NCI-H1694 (cell line): Measurements from ENCODE around the gene TLDC2.
"Not testable (repeated sequence)": the region's sequence is repeated elsewhere in the genome, so short reads cannot be mapped to it uniquely, and the experiment has no call there.

Experiments
- DNase-seq: peaks from one replicate; lab custom pipeline; 2025; lab: John Stamatoyannopoulos, UW

TLDC2 gene

GRCh38 chr20:36916199-36916598 lies 40.3 kb downstream of the TLDC2 start:
- DNase-seq: no peak

GRCh38 chr20:36917240-36917639 lies 41.3 kb downstream of the TLDC2 start:
- no peak for DNase-seq

DNA sequence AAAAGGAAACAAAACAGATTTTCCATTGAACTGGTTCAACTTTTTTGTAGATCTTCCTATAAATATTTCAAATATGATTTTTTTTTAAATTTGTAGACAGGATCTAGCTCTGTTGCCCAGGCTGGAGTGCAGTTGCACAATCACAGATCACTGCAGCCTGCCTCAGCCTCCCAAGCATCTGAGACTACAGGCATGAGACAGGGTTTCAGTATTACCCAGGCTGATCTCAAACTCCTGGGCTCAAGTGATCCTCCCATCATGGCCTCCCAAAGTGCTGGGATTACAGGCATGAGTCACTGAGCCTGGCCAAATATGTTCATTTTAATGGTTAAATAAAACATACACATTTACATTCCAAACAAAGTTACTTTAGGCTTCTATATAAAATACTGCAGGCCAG lies 42.0 kb downstream of the TLDC2 start:
- DNase-seq: no peak

DNA sequence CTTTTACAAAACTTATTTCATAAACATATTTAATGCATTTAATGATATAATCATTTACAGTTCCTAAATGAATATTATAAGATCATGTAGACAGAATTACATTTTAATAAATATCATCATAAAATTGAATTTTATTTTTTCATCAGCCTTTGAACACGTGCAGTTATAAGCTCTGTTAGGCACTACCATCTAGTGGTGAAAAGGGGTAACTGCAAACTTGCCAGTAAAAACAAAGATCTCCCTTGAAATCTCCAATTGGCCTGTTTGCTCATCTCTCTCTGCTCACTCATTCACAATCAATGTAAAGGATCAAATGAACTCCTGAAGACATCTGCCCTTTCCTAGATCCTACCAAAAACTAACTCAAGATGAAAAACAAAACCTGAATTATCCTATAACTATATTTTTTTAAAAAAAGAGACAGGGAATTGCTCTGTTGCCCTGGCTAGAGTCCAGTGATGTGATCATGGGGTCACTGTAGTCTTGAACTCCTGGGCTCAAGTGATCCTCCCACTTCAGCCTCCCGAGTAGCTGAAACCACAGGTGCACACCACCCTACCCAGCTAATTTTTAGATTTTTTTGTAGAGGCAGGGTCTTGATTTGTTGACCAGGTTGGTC lies 43.9 kb downstream of the TLDC2 start:
- DNase-seq: peak; percentile 25

GRCh38 chr20:36920334-36920730 lies 44.4 kb downstream of the TLDC2 start:
- no peak for DNase-seq

DNA sequence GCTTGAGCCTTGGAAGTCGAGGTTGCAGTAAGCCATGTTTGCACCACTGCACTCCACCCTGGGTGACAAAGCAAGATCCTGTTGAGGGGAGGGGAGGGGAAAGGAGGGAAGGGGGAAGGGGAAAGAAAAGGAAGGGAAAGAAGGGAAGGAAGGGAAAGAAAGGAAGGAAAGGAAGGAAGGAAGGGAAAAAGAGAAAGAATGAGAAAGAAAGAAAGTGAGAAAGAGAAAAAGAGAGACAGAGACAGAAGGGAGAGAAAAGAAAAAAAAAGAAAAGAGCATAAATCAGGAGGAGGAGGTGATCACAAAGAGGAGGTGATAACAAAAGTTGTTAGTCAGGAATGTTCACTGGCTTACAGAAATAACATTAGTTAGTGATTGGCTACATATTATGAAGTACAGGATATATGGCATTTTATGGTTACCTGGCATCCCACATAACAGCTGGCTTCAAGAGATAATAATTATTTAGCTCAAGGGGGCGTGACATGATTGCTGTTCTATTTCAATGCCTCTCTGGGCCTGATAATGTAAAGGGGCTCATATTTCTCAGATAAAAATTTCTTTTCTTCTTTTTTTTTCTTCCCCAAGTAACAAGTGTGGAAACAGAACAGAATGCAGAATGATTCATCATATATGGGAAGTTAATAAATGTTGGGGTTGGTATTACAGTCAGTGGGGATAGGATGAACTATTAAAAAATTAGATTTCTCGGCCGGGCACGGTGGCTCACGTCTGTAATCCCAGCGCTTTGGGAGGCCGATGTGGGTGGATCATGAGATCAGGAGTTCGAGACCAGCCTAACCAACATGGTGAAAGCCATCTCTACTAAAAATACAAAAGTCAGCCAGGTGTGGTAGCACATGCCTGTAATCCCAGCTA lies 48.5 kb downstream of the TLDC2 start:
- DNase-seq: no peak

- no peak for DNase-seq
Observed at GRCh38 chr20:36925234-36925633, 49.3 kb downstream of the TLDC2 start.

DNA sequence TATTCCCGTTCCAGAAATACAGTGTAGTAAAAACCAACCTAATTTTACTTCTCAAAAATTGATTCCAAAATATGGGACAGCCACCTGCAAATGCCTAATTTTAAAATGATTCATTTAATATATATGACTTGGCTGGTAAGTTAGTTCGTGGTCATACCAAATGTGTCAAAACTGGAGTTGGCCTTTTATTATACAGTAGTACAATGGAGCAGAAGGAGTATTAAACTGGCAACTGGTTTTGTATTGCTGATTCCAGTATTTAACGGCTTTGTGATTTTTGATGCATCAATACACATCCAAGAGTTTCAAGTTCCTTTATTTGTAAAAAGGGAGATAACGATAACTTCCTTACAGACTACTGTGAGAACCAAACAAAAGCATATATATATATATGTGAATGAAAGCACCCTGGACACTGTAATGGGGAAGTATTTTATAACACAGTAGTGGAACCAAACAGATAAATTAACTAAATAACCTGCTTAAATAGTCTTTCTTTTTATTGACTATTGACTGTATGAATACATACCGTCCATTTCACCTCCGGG lies 50.8 kb downstream of the TLDC2 start:
- no peak for DNase-seq

- DNase-seq: no peak
Observed at GRCh38 chr20:36927704-36928103, 51.8 kb downstream of the TLDC2 start.

DNA sequence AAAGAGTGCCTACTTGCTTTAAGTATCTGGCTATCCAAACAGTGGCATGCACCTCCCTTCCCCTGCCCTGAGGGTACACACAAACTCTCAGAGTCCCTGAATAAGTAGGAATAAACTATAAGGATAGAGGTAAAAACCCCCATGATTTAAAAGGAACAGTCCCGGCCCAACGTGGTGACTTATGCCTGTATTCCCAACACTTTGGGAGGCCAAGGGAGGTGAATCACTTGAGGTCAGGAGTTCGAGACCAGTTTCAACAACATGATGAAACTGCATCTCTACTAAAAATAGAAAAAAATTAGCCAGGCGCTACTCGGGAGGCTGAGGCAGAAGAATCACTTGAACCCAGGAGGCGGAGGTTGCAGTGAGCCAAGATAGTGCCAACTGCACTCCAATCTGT lies 53.4 kb downstream of the TLDC2 start:
- DNase-seq: no peak

- DNase-seq: no peak
Observed at GRCh38 chr20:36929691-36930090, 53.8 kb downstream of the TLDC2 start.

DNA sequence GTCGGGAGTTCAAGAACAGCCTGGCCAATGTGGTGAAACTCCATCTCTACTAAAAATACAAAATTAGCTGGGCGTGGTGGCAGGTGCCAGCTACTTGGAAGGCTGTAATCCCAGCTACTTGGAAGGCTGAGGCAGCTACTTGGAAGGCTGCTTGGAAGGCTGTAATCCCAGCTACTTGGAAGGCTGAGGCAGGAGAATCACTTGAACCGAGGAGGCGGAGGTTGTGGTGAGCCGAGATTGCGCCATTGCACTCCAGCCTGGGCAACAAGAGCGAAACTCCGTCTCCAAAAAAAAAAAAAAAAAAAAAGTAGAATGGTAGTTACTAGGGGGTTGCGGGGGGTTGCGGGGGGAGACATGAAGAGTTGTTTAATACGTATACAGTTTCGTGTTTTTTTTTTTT lies 56.1 kb downstream of the TLDC2 start:
- DNase-seq: not testable (repeated sequence)

DNA sequence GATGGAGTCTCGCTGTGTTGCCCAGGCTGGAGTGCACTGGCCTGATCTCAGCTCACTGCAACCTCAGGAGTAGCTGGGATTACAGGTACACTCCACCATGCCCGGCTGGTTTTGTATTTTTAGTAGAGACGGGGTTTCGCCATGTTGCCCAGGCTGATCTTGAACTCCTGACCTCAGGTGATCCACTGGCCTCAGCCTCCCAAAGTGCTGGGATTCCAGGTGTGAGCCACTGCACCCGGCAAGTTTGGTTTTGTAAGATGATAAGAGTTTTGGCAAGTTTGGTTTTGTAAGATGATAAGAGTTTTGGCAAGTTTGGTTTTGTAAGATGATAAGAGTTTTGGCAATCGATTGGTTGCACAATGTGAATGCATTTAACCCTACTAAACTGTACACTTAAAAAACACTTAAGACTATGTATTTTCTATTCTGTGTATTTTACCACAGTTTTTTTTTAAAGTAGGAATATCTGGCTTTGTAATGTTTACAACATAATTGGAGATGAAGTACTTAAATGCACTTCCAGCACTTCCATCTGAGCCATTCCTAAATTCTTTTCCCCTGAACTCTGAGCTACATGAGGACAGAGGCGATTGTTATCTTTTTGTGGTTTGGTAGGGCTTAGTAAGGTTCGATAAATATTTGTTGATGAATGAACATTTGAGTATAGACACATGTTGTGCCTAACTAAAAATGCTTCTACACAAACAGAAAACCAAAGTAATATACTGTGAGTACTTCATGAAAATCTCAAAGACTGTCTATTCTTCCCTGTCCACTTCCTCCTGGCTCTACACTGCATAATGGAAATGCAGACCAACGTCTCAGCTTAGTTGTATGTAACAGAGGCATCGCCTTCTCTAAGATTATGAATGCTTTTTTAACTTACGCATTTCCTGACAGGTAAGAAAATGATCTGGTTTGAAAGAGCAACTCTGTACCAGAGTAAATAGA lies 56.8 kb downstream of the TLDC2 start:
- DNase-seq: no peak

GRCh38 chr20:36933571-36933970 lies 57.6 kb downstream of the TLDC2 start:
- DNase-seq: not testable (repeated sequence)

GRCh38 chr20:36936341-36936740 lies 60.4 kb downstream of the TLDC2 start:
- DNase-seq: no peak

- not testable (repeated sequence) for DNase-seq
Observed at GRCh38 chr20:36936761-36937401, 60.9 kb downstream of the TLDC2 start.

DNA sequence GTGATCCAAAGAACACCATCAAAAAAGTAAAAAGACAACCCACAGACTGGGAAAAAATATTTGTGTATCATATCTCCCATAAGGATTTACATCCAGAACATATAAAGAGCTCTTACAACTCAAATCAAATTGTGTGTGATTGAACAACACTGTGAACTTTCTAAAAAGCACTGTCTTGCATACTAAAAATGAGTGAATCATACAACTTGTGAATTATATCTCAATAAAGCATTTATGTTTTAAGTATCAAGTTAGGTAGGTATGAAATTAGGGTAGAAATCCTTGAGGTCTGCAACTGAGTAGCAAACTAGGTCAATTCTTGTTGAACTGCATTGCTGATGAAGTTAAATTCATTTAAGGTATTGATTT lies 61.4 kb downstream of the TLDC2 start:
- DNase-seq: no peak

GRCh38 chr20:36941401-36941835 lies 65.5 kb downstream of the TLDC2 start:
- no peak for DNase-seq
